ENCODE measurements around the gene SSTR3. TPM values are rescaled to one million over a fixed set of nuclear protein-coding genes. Genes with fewer than 3 reads are reported as not detected.

Gene SSTR3
- total RNA-seq, 2 donors from 2014 or later: 0.11 to 0.20 TPM

DNA sequence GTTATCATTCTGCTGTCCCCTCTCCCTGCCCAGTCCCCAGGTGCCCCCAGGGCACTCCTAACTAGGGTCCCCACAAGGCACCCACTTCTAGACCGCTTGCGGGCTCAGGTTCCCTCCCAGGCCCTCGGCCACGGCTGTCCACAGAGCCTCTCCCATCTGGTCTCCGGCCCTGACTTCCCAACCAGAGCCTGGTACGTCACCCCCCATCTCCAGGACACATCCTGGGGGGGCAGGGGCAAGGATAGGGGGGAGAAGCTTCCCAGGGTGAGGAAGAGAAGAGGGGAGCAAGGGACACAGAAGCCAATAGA, 457 bp downstream of the SSTR3 start:
- H3K4me3 ChIP-seq (ENCODE audit: low read length): no peak overlapping the region

DNA sequence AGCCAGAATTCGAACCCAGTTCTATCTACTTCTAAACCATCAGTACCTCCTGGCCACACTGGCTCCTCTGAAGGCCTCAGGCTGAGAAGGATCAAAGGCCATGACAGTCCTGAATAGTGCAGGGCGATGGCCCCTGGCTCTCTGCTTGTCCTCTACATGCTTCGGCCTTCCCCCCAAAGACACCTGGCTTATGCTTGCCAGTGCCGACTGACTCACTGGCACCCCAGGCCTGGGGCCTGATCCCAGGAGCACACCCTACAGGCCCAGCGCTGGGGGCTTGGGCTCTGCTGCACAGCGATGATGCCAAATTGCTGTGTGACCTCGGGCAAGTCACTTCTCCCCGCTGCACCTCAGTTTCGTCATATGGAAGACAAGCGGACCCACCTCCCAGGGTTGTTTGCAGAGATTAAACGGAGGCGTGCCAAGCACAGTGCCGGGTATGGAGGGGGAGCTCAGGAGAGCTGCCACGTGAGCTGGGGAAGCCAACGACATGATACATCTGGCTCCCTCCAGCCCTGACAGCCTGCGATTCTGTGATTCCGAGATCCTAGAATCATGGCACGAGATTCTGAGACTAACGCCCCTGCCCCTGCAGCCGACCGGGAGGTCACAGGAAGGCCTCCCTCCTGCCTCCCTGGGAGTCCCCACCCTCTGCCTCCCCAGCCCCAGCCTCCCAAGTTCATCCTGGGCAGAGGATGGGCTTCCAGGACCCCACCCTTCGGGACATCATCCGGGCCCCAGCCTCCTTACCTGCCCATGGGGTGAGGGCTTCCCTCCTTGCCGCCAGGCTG, 1.0 kb downstream of the SSTR3 start:
- Histone ChIP-seq H3K36me3 (ENCODE audit: control insufficient read depth, insufficient read depth, low read length) (no peaks in the 10 kb centered on the region), H3K9me3 (ENCODE audit: control insufficient read depth, low read length) (no peaks in the 10 kb centered on the region), H3K4me1 (ENCODE audit: control insufficient read depth, insufficient read depth, low read length) (no peaks in the 10 kb centered on the region), H3K27ac (ENCODE audit: low read depth, low read length) (no peak overlapping the region), H3K4me3 (ENCODE audit: low read length) (no peak overlapping the region), H3K27me3 (ENCODE audit: control insufficient read depth, insufficient read depth, low read length, poor library complexity, severe bottlenecking) (no peaks in the 10 kb centered on the region), H3K9ac (ENCODE audit: extremely low read depth, low read length, poor library complexity, severe bottlenecking) (no peak overlapping the region)
- TF ChIP-seq, protein P1, sequence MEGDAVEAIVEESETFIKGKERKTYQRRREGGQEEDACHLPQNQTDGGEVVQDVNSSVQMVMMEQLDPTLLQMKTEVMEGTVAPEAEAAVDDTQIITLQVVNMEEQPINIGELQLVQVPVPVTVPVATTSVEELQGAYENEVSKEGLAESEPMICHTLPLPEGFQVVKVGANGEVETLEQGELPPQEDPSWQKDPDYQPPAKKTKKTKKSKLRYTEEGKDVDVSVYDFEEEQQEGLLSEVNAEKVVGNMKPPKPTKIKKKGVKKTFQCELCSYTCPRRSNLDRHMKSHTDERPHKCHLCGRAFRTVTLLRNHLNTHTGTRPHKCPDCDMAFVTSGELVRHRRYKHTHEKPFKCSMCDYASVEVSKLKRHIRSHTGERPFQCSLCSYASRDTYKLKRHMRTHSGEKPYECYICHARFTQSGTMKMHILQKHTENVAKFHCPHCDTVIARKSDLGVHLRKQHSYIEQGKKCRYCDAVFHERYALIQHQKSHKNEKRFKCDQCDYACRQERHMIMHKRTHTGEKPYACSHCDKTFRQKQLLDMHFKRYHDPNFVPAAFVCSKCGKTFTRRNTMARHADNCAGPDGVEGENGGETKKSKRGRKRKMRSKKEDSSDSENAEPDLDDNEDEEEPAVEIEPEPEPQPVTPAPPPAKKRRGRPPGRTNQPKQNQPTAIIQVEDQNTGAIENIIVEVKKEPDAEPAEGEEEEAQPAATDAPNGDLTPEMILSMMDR (conservative IDR thresholded peaks at IDR 0.05): no peak
- peaks cover 7% of the 10 kb centered on the region for H3K27me3 Mint-ChIP-seq (ENCODE audit: insufficient read depth)
- no peak for DNase-seq
- no peak overlapping the region for H3K27ac Mint-ChIP-seq
- no peak overlapping the region for H3K4me3 Mint-ChIP-seq
- H3K36me3 Mint-ChIP-seq (ENCODE audit: low read depth): no peaks in the 10 kb centered on the region
- no peaks in the 10 kb centered on the region for H3K9me3 Mint-ChIP-seq
- 92 to 97% methylated on average over 17 to 24 of the region's 24 CpGs for WGBS, 2 experiments (ENCODE audit: insufficient coverage in 1 of 2, insufficient read length in 1 of 2)
- H3K4me1 Mint-ChIP-seq: peaks cover 5% of the 10 kb centered on the region

More for the DNA sequence above, 457 bp downstream of the SSTR3 start:
- Histone ChIP-seq H3K27ac (ENCODE audit: low read depth, low read length) (no peak overlapping the region), H3K36me3 (ENCODE audit: control insufficient read depth, insufficient read depth, low read length) (no peaks in the 10 kb centered on the region), H3K27me3 (ENCODE audit: control insufficient read depth, insufficient read depth, low read length, poor library complexity, severe bottlenecking) (no peaks in the 10 kb centered on the region), H3K4me1 (ENCODE audit: control insufficient read depth, insufficient read depth, low read length) (no peaks in the 10 kb centered on the region), H3K9me3 (ENCODE audit: control insufficient read depth, low read length) (no peaks in the 10 kb centered on the region), H3K9ac (ENCODE audit: extremely low read depth, low read length, poor library complexity, severe bottlenecking) (no peak overlapping the region)
- 88 to 92% methylated on average over 2 to 6 of the region's 6 CpGs for WGBS, 2 experiments (ENCODE audit: insufficient coverage in 1 of 2, insufficient read length in 1 of 2)
- DNase-seq: no peak
- Mint-ChIP-seq H3K4me3 (no peak overlapping the region), H3K27me3 (ENCODE audit: insufficient read depth) (peaks cover 9% of the 10 kb centered on the region), H3K36me3 (ENCODE audit: low read depth) (no peaks in the 10 kb centered on the region), H3K27ac (no peak overlapping the region), H3K4me1 (peaks cover 5% of the 10 kb centered on the region), H3K9me3 (no peaks in the 10 kb centered on the region)
- TF ChIP-seq, protein P1 (conservative IDR thresholded peaks at IDR 0.05): no peak

DNA sequence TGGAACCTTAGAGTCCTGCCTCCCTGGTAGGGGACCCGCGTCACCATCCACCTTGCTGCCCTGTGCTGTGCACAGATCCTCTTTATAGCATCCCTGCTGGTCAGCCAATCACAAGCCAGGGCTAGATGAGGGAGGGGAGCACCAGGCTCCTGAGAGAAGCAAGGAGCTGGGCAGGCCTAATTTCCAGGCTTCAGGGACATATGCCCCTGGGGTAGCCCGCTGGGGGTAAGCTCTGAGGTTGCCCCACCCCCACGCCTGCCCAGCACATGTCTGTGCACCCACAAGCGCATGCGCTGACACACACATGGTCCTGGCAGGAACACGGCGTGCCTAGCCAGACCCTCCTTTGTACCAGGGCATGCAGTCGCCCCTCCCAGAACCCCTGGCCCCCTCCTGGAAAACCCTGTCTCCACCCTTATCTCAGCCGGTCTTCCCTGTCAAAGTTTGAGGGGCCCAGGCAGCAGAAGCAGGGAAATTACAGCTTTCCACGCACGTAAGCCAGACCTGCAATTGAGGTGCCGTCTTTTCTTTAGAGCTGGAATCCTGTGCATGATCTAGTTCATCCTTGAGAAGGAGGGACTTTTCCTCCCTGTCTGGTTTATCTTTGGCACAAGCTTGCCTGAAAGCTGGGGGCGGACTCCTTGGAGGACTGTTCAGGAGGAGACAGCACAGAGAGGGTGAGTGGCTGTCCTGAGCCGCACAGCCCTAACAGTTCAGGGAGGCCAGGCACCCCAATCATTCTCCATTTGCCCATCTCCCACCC, 2.1 kb downstream of the SSTR3 start:
- no peak overlapping the region for H3K9ac ChIP-seq (ENCODE audit: extremely low read depth, low read length, poor library complexity, severe bottlenecking)
- H3K4me3 Mint-ChIP-seq: no peak overlapping the region
- no peaks in the 10 kb centered on the region for H3K9me3 ChIP-seq (ENCODE audit: control insufficient read depth, low read length)
- no peak for DNase-seq
- no peaks in the 10 kb centered on the region for H3K36me3 Mint-ChIP-seq (ENCODE audit: low read depth)
- H3K36me3 ChIP-seq (ENCODE audit: control insufficient read depth, insufficient read depth, low read length): no peaks in the 10 kb centered on the region
- H3K4me3 ChIP-seq (ENCODE audit: low read length): no peak overlapping the region
- no peaks in the 10 kb centered on the region for H3K4me1 ChIP-seq (ENCODE audit: control insufficient read depth, insufficient read depth, low read length)
- no peak overlapping the region for H3K27ac Mint-ChIP-seq
- peaks cover 5% of the 10 kb centered on the region for H3K4me1 Mint-ChIP-seq
- WGBS, 2 experiments (ENCODE audit: insufficient coverage in 1 of 2, insufficient read length in 1 of 2): 86% methylated on average over 10 to 15 of the region's 15 CpGs
- peaks cover 7% of the 10 kb centered on the region for H3K27me3 Mint-ChIP-seq (ENCODE audit: insufficient read depth)
- TF ChIP-seq, protein P1 (conservative IDR thresholded peaks at IDR 0.05): no peak
- H3K27ac ChIP-seq (ENCODE audit: low read depth, low read length): no peak overlapping the region
- no peaks in the 10 kb centered on the region for H3K27me3 ChIP-seq (ENCODE audit: control insufficient read depth, insufficient read depth, low read length, poor library complexity, severe bottlenecking)
- H3K9me3 Mint-ChIP-seq: no peaks in the 10 kb centered on the region

All from endodermal cell (in vitro differentiated cells).